Lower leg skin (tissue), 3 donors: ENCODE measurements around the gene TMEM11.

Source experiments
- POLR2A ChIP-seq, 2 donors: fragments of 450-650 bp; IDR thresholded peaks; one replicate each; pipeline ENCODE4 v1.6.1; 2016 to 2017; ENCODE audit warnings: antibody characterized with exemption in 2 of 2, mild to moderate bottlenecking in 1 of 2, moderate library complexity in 1 of 2
- TF ChIP-seq, protein P1 (sequence below), 3 donors: fragments of 450-650 bp; IDR thresholded peaks; one replicate each; pipeline ENCODE4 v1.5.1; 2016; ENCODE audit warnings: antibody characterized with exemption in 3 of 3, mild to moderate bottlenecking in 3 of 3, moderate library complexity in 2 of 3

DNA sequence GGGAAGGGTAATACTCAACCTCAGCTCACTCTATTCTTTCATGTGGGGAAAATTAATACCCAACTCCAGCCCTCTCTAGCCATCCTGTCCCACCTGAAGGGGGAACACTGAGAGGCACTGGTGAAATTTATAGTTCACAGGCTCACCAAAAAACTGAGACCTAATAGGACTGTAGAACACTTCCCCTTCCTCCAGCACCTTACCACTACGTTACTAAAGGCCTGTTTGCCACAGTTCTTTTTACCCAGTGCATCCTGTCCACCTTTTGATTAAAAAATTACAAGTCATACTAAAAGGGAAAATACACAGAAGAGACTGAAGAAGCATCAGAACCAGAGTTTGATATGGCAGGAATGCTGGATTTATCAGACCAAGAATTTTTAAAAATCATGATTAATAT is 61.2 kb downstream of the TMEM11 start:
- TF ChIP-seq, protein P1, sequence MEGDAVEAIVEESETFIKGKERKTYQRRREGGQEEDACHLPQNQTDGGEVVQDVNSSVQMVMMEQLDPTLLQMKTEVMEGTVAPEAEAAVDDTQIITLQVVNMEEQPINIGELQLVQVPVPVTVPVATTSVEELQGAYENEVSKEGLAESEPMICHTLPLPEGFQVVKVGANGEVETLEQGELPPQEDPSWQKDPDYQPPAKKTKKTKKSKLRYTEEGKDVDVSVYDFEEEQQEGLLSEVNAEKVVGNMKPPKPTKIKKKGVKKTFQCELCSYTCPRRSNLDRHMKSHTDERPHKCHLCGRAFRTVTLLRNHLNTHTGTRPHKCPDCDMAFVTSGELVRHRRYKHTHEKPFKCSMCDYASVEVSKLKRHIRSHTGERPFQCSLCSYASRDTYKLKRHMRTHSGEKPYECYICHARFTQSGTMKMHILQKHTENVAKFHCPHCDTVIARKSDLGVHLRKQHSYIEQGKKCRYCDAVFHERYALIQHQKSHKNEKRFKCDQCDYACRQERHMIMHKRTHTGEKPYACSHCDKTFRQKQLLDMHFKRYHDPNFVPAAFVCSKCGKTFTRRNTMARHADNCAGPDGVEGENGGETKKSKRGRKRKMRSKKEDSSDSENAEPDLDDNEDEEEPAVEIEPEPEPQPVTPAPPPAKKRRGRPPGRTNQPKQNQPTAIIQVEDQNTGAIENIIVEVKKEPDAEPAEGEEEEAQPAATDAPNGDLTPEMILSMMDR (IDR thresholded peaks at IDR 0.05) = no peak
- TF ChIP-seq POLR2A (IDR thresholded peaks at IDR 0.05) = no peak
